ENCODE results near the gene PSPC1.
A peak's percentile ranks its signal among the peaks of the same experiment; 100 is the strongest.
"Not testable (repeated sequence)": the region's sequence is repeated elsewhere in the genome, so short reads cannot be mapped to it uniquely, and the experiment has no call there.

PSPC1 gene, protein sequence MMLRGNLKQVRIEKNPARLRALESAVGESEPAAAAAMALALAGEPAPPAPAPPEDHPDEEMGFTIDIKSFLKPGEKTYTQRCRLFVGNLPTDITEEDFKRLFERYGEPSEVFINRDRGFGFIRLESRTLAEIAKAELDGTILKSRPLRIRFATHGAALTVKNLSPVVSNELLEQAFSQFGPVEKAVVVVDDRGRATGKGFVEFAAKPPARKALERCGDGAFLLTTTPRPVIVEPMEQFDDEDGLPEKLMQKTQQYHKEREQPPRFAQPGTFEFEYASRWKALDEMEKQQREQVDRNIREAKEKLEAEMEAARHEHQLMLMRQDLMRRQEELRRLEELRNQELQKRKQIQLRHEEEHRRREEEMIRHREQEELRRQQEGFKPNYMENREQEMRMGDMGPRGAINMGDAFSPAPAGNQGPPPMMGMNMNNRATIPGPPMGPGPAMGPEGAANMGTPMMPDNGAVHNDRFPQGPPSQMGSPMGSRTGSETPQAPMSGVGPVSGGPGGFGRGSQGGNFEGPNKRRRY

DNA sequence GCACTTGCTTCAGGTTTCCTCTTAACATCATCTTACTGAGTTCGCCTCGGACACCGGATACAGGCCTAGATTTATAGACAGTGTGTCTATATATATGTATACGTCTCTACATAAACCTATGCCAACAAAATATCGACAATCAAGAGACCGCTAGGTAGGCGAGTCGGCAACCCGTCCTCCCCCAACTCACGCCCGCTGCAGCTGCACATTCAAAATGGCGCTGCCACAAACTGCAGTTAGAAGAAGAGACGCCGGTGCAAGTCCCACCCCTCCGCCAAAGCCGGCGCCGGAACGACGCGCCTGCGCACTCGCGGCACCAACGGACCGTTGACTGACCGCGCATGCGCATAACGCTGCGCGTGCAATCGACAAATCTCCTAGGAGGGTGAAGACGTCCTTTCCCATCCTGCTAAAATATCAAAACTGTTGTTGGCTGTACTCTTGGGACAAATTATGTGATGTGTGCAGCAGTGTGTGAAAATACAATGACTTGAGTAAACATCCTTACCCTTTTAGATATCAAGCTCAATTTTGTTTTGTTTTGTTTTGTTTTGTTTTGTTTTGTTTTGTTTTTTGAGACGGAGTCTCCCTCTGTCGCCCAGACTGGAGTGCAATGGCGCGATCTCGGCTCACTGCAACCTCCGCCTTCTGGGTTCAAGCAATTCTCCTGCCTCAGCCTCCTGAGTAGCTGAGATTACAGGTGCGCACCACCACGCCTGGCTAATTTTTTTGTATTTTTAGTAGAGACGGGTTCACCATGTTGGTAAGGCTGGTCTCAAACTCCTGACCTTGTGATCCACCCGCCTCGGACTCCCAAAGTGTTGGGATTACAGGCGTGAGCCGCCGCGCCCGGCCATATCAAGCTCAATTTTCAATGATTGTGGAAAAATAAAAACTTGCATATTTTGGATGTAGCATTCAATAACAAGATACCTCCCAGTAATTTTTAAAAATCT is at the start of gene PSPC1:
Gene PSPC1 (minus strand): TSS at position 219 of the 956 bp plus-strand sequence. CDS start 188 bp downstream, at position 31.
- DNase-seq (ENCODE audit: low spot score), result peak; percentile 94

DNA sequence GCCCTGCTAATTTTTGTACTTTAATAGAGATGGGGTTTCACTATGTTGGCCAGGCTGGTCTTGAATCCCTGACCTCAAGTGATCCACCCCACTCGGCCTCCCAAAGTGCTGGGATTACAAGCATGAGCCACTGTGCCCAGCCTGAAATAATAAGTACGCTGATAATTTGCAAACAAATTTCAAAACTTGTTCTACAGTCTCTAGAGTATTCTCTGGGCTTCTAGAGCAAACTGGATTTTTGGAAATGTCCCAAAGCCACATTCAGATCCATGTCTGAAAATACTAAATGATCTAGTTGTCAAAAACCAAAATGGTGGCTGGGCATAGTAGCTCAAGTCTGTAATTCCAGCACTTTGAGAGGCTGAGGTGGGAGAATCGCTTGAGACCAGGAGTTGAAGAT is 39.9 kb upstream of the PSPC1 start:
- no peak for DNase-seq (ENCODE audit: low spot score)

DNA sequence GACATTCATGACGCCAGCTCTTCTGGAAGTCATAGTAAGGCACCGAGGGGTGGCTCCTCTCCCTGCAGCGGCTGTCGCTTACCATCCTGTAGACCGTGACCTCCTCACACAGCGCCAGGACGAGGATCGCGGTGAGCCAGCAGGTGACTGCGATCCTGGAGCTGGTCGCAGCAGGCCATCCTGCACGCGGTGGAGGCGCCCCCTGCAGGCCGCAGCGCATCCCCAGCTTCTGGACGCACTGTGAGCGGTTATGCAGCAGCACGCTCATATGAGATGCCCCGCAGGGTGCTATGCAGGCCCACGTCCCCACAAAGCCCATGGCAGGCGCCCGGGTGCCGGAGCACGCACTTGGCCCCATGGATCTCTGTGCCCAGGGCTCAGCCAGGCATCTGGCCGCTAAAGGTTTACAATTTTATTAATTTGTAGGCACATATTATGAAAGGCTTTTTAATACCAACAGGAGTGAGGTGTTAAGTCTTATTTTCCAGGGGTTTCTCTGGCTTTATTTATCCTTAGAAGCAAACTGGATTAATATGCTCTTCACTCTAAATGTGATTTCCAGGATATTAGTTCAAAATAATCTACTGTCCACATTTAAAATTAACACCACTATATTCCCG is 35.6 kb upstream of the PSPC1 start:
- peak; percentile 48 for DNase-seq (ENCODE audit: low spot score)

DNA sequence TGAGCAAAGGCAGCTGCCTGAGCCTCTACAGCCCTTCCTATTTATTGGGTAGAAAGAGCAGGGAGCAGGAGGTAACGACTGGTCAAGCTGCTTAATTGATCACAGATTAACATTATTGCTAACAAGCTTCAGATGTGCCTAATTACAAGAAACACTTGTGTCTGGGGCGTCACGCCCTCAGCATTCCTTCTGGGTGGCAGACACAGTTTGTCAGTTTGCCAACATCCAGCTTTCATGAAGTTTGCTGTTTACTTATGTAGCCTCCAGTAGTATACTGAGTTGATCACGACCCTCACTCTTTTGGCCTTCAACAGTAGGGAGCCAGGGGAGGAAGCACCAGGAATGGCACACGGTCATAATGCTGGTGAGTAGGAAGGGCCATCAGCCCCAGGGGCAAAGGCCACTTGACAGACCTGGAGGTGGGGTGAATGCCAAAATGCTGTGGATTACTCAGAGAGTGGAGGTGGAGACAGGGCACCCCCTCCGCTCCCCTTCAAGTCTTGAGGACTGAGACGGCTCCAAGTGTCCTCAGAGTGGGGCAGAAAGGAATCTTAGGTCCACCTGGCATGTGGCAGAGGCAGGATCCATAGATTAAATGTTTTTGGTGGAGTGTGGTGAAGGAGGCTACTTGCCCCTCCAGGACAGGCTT is 34.9 kb upstream of the PSPC1 start:
- DNase-seq (ENCODE audit: low spot score), result no peak

DNA sequence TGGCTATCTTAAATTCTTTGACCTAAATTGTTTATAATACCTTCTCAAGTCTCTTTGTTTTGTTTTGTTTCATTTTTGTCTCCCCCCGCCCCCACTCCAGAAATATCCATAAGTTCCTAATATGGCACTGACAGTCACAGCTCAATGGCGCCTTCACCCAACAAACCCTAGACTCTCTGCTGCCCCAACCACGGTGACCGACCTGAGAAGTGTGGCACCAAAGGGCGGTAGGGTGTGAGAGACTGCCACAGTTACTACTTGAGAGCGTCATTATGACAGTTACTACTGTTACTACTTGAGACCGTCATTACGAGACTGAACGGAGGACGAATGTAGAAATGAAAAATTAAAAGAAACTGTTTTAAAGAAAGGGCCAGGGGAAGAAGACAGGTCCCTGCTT is 34.4 kb upstream of the PSPC1 start:
- no peak for DNase-seq (ENCODE audit: low spot score)

DNA sequence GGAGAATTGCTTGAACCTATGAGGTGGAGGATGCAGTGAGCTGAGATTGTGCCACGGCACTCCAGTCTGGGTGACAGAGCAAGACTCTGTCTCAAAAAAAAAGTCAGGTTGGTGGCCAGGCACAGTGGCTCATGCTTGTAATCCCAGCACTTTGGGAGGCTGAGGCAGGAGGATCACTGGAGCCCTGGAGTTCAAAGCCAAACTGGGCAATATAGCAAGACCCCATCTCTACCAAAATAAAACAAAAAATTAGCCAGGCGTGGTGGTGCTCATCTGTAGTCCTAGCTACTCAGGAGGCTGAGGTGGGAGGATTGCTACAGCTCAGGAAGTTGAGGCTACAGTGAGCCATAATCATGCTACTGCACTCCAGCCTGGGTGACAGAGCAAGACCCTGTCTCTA is 33.1 kb upstream of the PSPC1 start:
- not testable (repeated sequence) for DNase-seq (ENCODE audit: low spot score)

DNA sequence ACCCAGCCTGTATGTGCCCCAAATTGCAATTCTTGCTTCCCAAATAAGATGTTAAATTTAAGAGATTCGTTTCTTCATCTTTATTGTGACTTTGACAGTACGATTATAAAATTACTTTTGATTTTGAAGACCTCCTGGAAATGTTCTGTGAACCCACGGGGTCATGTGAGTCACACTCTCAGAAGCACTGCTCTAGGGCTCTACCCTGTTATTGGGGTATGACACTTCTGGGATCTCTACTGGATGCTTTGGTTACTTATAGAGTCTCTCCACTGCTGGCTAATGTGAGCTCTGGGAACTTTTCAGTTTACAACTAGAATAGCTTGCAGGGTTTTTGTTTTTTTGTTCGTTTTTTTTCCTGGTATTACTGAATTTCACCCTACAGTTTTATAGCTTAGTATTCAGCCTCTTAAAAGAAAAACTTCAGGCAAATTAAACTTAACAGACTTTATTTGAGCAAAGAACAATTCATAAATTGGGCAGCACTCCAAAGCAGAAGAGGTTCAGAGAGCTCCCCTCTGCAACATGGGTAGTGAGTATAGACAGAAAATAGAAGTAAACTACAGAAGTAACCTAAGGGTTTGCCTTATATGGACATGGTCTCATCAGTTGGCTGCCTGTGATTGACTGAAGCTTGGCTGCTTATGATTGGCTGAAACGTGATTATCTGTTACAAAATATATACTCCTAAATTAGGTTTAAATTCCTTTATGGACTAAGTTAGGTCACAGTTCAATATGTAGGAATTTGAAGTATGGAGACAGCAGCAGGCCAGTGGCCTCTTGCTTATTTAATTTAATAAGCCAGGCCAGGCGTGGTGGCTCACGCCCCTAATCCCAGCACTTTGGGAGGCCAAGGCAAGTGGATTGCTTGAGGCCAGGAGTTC is 28.5 kb upstream of the PSPC1 start:
- peak; percentile 10 for DNase-seq (ENCODE audit: low spot score)

DNA sequence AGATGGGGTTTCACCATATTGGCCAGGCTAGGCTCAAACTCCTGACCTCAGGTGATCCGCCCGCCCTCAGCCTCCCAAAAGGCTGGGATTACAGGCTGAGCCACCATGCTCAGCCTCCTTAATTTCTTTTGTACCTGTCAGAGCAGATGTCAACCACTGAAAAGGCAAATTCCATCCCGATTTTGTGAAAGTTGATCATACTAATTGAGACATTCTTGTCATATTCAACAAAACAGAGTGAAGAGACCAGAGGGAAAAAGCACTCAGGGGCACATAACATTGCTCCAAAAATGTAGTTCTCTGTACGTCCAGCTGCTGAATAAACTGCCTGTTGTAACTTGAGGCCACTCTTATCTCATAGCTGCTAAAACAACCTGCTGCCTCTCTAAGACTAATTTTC is 27.4 kb upstream of the PSPC1 start:
- no peak for DNase-seq (ENCODE audit: low spot score)

DNA sequence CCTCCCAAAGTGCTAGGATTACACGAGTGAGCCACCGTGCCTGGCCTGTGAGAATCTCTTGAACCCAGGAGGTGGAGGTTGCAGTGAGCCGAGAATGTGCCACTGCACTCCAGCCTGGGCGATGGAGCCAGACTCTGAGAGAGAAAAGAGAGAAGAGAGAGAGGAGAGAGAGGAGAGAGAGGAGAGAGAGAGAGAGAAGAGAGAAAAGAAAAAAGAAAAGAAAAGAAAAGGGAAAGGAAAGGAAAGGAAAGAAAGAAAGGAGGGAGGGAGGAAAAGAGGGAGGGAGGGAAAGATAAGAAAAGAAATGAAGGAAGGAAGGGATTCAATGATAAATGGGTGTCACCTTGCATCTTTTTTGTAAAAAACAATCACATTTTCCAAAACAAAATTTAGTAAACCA is 23.0 kb upstream of the PSPC1 start:
- no peak for DNase-seq (ENCODE audit: low spot score)

DNA sequence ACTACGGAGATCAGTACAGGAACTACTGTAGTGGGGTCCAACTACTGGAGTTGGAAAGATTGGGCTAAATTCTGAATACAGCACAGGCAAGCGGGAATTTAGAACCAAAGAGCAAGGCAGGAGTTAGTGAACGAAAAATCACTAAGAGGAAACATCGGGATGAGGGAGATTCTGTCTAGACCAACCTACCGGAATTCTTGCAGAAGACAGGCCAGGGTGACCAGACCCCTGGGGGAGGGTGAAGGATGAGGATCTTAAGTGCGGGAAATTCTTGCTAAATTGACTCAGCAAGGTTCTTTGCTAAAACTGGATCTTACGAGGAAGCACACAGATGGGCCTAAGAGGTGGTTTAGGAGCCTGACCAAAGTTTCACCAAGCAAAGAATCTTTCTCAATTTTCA is 13.2 kb upstream of the PSPC1 start:
- DNase-seq (ENCODE audit: low spot score), result no peak

DNA sequence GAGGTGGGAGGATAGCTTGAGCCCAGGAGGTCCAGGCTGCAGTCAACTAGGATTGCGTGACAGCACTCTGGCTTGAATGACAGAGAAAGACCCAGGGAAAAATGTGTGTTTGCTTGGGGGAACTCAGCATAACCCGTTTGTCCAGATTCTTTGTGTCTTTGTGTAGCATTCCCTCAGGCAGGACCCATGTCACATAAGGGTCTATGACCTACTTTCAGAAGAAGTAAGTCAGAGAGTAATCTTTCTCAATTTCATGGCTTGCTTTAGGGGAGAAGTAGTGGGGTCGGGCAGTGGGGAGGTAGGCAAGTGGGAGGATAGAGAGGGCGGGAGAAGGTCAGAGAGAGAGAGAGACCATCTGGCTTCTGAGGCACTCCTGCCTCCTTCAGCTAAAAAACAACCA is 11.9 kb upstream of the PSPC1 start:
- DNase-seq (ENCODE audit: low spot score), result no peak

DNA sequence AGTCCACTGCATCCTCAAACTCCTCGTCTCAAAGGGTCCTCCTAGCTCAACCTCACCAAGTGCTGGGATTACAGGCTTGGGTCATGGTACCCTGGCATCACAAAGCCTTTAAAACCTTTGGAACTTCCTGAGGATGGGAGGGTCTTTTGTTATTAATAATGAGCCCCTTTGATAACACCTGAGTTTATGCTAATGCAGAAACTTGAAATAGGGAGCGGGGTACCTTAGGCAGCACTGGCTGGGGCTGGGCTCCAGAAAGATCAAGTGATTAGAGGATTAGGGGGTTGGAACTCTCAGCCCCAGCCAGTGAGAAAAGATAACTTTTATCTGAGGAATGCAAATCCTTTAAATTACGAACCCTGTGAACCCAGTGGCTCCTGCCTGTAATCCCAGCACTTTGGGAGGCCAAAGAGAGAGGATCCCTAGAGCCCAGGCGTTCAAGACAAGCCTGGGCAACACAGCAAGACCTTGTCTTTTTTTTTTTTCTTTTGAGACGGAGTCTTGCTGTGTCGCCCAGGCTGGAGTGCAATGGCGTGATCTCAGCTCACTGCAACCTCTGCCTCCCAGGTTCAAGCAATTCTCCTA is 9.3 kb upstream of the PSPC1 start:
- DNase-seq (ENCODE audit: low spot score), result no peak

DNA sequence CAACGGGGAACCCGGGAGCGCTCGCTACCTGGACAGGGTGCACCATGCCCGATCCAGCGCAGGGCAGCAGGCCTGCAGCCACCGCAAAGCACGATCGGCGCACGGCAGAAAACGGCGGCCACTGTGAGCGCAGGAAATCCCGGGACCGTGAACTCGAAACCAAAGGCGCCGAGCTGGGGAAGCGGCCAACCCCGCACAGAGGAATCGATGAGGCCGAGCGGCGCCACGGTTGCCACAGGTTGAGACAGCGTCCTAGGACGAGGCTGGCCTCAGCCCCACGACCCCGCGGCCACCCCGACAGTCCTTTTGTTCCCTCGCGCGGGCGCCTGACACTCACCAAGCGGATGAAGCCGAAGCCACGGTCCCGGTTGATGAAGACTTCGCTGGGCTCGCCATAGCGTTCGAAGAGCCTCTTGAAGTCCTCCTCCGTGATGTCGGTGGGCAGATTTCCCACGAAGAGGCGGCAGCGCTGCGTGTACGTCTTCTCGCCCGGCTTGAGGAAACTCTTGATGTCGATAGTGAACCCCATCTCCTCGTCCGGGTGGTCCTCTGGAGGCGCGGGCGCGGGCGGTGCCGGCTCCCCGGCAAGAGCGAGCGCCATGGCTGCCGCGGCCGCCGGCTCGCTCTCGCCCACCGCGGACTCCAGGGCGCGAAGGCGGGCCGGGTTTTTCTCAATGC is 557 bp downstream of the PSPC1 start:
- DNase-seq (ENCODE audit: low spot score), result peak; percentile 28

DNA sequence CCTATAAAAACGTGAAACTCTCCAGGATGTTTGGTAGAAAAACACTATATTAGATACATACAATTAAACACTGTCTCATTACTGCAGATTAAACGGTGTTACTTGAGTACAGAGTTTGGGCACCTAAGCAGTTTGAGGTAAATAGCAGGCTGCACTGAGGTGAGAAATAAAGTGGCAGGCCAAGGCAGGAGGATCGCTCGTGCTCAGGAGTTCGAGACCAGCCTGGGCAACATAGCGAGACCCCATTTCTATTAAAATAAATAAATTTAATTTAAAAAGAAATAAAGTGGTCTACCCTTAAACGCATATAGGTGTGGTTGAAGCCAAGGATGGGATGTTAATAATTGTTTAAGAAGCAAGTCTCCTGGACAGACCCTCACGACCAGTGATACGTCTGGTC is 1.2 kb downstream of the PSPC1 start:
- DNase-seq (ENCODE audit: low spot score), result no peak

DNA sequence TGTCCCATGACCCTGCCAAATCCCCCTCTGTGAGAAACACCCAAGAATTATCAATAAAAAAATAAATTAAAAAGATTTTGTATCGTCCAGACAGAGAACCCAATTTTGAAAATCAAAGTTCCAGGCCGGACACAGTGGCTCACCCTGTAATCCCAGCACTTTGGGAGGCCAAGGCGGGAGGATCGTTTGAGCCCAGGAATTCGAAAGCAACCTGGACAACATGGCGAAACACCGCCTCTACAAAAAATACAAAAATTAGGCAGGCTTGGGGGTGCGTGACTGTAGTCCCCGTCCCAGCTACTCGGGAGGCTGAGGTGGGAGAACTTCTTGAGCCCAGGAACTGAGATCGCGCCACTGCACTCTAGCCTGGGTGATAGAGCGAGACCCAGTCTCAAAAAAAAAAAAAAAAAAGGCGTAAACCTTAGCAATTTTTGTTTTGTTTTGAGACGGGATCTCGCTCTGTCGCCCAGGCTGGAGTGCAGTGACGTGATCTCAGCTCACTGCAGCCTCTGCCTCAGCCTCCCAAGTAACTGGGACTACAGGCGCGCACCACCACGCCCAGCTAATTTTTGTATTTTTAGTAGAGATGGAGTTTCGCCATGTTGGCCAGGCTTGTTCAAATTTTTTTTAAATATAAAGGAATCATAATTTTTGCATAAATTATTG is 1.9 kb downstream of the PSPC1 start:
- DNase-seq (ENCODE audit: low spot score), result not testable (repeated sequence)

DNA sequence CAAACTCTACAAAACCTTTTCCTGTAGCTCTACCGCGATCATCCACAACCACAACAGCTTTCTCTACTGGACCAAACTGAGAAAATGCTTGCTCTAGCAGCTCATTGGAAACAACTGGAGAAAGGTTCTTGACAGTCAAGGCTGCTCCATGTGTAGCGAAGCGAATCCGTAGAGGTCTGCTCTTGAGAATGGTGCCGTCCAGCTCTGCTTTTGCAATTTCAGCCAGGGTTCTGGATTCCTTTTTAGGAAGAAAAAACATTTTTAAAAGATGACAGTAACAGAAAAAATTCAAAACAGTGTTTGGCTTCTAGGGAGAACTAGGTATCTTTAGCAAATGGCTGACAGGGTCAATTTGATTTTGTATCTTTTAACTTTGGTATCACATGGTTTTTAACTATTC is 10.4 kb downstream of the PSPC1 start:
- no peak for DNase-seq (ENCODE audit: low spot score)

DNA sequence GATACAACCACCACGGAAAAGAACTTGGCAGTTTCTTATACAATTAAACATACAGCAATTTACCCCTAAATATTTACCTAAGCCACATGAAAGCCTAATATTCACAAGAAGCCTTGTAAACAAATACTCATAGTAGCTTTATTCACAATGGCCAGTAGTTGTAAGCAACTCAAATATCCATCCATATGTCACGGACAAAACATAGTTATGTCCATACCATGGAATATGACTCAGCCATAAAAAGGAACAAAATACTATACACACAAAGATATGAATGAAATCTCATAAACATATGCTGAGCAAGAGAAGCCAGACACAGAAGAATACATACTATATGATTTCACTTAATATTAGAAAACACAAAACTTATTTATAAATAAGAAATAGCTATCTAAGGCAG is 12.9 kb downstream of the PSPC1 start:
- no peak for DNase-seq (ENCODE audit: low spot score)

DNA sequence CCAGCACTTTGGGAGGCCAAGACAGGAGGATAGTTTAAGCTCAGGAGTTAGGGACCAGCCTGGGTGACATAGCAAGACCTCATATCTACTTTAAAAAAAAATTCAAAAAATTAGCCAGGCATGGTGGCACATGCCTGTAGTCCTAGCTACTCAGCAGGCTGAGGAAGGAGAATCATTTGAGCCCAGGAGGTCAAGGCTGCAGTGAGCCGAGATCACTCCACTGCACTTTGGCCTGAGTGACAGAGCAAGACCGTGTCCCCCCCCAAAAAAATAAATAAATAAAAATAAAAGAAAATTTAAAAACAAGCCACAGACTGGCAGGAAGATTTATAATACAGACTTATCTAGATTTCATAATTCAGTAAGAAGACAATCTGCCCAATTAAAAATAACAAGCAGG is 14.8 kb downstream of the PSPC1 start:
- DNase-seq (ENCODE audit: low spot score), result no peak

DNA sequence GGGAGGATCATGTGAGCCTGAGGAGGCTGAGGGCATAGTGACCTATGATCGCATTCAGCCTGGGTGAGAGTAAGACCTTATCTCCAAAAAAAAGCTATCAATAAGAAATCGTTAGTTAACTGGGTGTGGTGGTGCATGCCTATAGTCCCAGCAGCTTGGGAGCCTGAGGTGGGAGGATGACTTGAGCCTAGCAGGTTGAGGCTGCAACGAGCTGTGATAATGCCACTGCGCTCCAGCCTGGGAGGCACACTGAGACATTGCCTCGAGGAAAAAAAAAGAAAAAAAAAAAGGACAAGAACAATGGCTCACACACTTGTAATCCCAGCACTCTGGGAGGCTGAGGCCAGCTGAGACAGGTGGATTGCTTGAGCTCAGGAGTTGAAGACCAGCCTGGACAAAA is 16.2 kb downstream of the PSPC1 start:
- DNase-seq (ENCODE audit: low spot score), result no peak
